Astrocyte (in vitro differentiated cells and primary cell): ENCODE measurements around the gene DACT2. TPM values are rescaled to one million over a fixed set of nuclear protein-coding genes. Genes with fewer than 3 reads are reported as not detected.
"Not testable (repeated sequence)": the region's sequence is repeated elsewhere in the genome, so short reads cannot be mapped to it uniquely, and the experiment has no call there.

Source experiments
- DNase-seq: peaks from one replicate; pipeline ENCODE4 v3.0.0-alpha.2; 2010; ENCODE audit warnings: low read depth
- FAIRE-seq: peaks from 2 replicates; lab custom pipeline; 2011; peaks lifted over from hg19 to GRCh38; lab: Jason Lieb, UNC
- H2AFZ ChIP-seq: 2 replicates; pipeline ENCODE4 v1.6.0; 2012; ENCODE audit warnings: low read depth, low read length, inconsistent platforms
- H3K27ac ChIP-seq: 2 replicates; pipeline ENCODE4 v1.5.1; 2011; ENCODE audit warnings: low read depth, low read length, inconsistent platforms
- H3K27me3 ChIP-seq: 2 replicates; pipeline ENCODE4 v1.6.0; 2011; ENCODE audit warnings: low read length, inconsistent platforms; ENCODE audit not compliant: insufficient read depth
- H3K36me3 ChIP-seq: 2 replicates; pipeline ENCODE4 v1.5.1; 2011; ENCODE audit warnings: low read length, inconsistent platforms; ENCODE audit not compliant: insufficient read depth
- H3K4me1 ChIP-seq: 2 replicates; pipeline ENCODE4 v1.5.1; 2011; ENCODE audit warnings: low read length, inconsistent platforms; ENCODE audit not compliant: insufficient read depth
- H3K4me2 ChIP-seq: 2 replicates; pipeline ENCODE4 v1.6.0; 2012; ENCODE audit warnings: low read length, inconsistent platforms
- H3K4me3 ChIP-seq: 2 replicates; pipeline ENCODE4 v1.5.1; 2011; ENCODE audit warnings: low read depth, mild to moderate bottlenecking, low read length, inconsistent platforms; ENCODE audit not compliant: insufficient read depth
- H3K79me2 ChIP-seq: 2 replicates; pipeline ENCODE4 v1.6.0; 2012; ENCODE audit warnings: mild to moderate bottlenecking, low read length, inconsistent platforms; ENCODE audit not compliant: insufficient read depth
- H3K9ac ChIP-seq: 2 replicates; pipeline ENCODE4 v1.6.0; 2012; ENCODE audit warnings: mild to moderate bottlenecking, low read length, inconsistent platforms
- H3K9me3 ChIP-seq: 2 replicates; pipeline ENCODE4 v1.5.1; 2012; ENCODE audit warnings: low read depth, mild to moderate bottlenecking, low read length, inconsistent platforms; ENCODE audit not compliant: insufficient read depth
- H4K20me1 ChIP-seq: 2 replicates; pipeline ENCODE4 v1.6.0; 2012; ENCODE audit warnings: low read length, inconsistent platforms; ENCODE audit not compliant: insufficient read depth
- H3K27ac Mint-ChIP-seq: one replicate; pipeline ENCODE4 v1.8.0; 2021; ENCODE audit warnings: mild to moderate bottlenecking, mixed read lengths; ENCODE audit not compliant: unreplicated experiment
- H3K27me3 Mint-ChIP-seq: one replicate; pipeline ENCODE4 v1.8.0; 2021; ENCODE audit warnings: low read depth, mixed read lengths; ENCODE audit not compliant: unreplicated experiment
- H3K36me3 Mint-ChIP-seq: one replicate; pipeline ENCODE4 v1.8.0; 2021; ENCODE audit warnings: low read depth, mixed read lengths; ENCODE audit not compliant: unreplicated experiment
- H3K4me1 Mint-ChIP-seq: one replicate; pipeline ENCODE4 v1.8.0; 2021; ENCODE audit warnings: low read depth, mixed read lengths; ENCODE audit not compliant: unreplicated experiment
- H3K4me3 Mint-ChIP-seq: one replicate; pipeline ENCODE4 v1.8.0; 2021; ENCODE audit warnings: mild to moderate bottlenecking, moderate library complexity, mixed read lengths; ENCODE audit not compliant: unreplicated experiment
- H3K9me3 Mint-ChIP-seq: one replicate; pipeline ENCODE4 v1.8.0; 2021; ENCODE audit warnings: mild to moderate bottlenecking, mixed read lengths; ENCODE audit not compliant: unreplicated experiment
- CTCF ChIP-seq: IDR thresholded peaks from 2 replicates; pipeline ENCODE4 v1.5.1; 2011; ENCODE audit warnings: low read depth, mild to moderate bottlenecking, inconsistent platforms, low read length, moderate library complexity; ENCODE audit not compliant: insufficient read depth
- EZH2 ChIP-seq: IDR thresholded peaks from 2 replicates; pipeline ENCODE4 v1.6.1; 2012; ENCODE audit warnings: mild to moderate bottlenecking, low read length, inconsistent platforms; ENCODE audit not compliant: insufficient read depth
- total RNA-seq: library from RNA; stranded (reverse); gene quantifications from 2 replicates; pipeline ENCODE4 v1.2.1, GENCODE V29; 2021

DACT2 gene
- total RNA-seq, 1 donor from 2014 or later, result 0.20 TPM

DNA sequence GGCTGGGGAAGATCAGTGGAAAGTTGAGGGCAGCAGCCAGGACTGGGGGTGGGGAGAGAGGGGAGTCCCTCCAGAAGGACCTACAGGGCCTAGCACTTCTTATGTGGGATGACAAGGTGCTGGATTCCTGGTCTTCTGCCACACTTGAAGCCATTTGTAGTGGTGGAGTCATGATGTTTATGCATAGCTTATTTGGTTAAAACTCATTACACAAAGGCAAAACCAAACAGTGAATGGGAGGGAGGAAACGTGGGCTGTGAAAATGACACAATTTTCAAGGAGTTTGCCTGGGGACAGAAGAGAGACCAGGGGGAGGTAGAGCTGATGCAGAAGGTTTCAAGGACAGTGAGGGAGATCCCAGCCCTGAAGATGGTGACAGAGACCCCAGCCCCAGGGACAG lies 50.8 kb downstream of the DACT2 start:
- Histone ChIP-seq H3K4me1 (no peaks in the 10 kb centered on the region), H3K9me3 (peaks cover 7% of the 10 kb centered on the region), H3K9ac (no peak overlapping the region), H3K27me3 (no peaks in the 10 kb centered on the region), H3K36me3 (no peaks in the 10 kb centered on the region), H3K27ac (no peak overlapping the region), H2AFZ (no peak overlapping the region), H3K4me2 (no peak overlapping the region), H3K79me2 (no peaks in the 10 kb centered on the region), H4K20me1 (no peaks in the 10 kb centered on the region), H3K4me3 (no peak overlapping the region)
- Mint-ChIP-seq H3K36me3 (no peaks in the 10 kb centered on the region), H3K27ac (no peak overlapping the region), H3K27me3 (peaks cover 60% of the 10 kb centered on the region), H3K9me3 (no peaks in the 10 kb centered on the region), H3K4me3 (no peak overlapping the region), H3K4me1 (peaks cover 2% of the 10 kb centered on the region)
- no peak for TF ChIP-seq CTCF
- TF ChIP-seq EZH2, result no peak
- FAIRE-seq, result no peak
- no peak for DNase-seq

DNA sequence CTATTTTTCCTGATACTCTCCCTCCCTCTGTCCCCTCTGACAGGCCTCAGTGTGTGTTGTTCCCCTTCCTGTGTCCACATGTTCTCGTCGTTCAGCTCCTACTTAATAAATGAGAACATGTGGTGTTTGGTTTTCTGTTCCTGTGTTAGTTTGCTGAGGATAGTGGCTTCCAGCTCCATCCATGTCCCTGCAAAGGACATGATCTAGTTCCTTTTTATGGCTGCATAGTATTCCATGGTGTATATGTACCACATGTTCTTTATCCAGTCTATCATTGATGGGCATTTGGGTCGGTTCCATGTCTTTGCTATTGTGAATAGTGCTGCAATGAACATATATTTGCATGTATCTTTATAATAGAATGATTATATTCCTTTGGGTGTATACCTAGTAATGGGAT lies 51.8 kb downstream of the DACT2 start:
- FAIRE-seq, H3K27ac Mint-ChIP-seq, H4K20me1 ChIP-seq, H3K4me1 Mint-ChIP-seq, H3K36me3 Mint-ChIP-seq, H2AFZ ChIP-seq, H3K79me2 ChIP-seq, H3K27me3 ChIP-seq, H3K4me2 ChIP-seq, DNase-seq, H3K27ac ChIP-seq, H3K9me3 ChIP-seq, H3K4me3 ChIP-seq, H3K36me3 ChIP-seq, H3K4me1 ChIP-seq, H3K4me3 Mint-ChIP-seq, H3K9ac ChIP-seq, H3K9me3 Mint-ChIP-seq: not testable (repeated sequence)
- H3K27me3 Mint-ChIP-seq, result peaks cover 54% of the 10 kb centered on the region

- DNase-seq (no peak), FAIRE-seq (no peak)
- Mint-ChIP-seq H3K9me3 (no peaks in the 10 kb centered on the region), H3K27me3 (peaks cover 45% of the 10 kb centered on the region), H3K36me3 (no peaks in the 10 kb centered on the region), H3K4me1 (no peaks in the 10 kb centered on the region), H3K27ac (no peak overlapping the region), H3K4me3 (no peak overlapping the region)
- no peak overlapping the region for H3K4me3 ChIP-seq
- no peaks in the 10 kb centered on the region for H3K36me3 ChIP-seq
- TF ChIP-seq CTCF, result no peak
- no peak for TF ChIP-seq EZH2
- no peaks in the 10 kb centered on the region for H3K27me3 ChIP-seq
- H3K79me2 ChIP-seq, result no peaks in the 10 kb centered on the region
- no peaks in the 10 kb centered on the region for H4K20me1 ChIP-seq
- peaks cover 7% of the 10 kb centered on the region for H3K9me3 ChIP-seq
- no peak overlapping the region for H3K9ac ChIP-seq
- no peak overlapping the region for H3K27ac ChIP-seq
- no peak overlapping the region for H2AFZ ChIP-seq
- H3K4me2 ChIP-seq, result no peak overlapping the region
- H3K4me1 ChIP-seq, result no peaks in the 10 kb centered on the region
Measured at GRCh38 chr6:168265827-168266815, 53.5 kb downstream of the DACT2 start.
